Neuronal stem cell (in vitro differentiated cells): ENCODE measurements around the gene GALM.

Experiments
- DNase-seq: peaks from one replicate; pipeline ENCODE4 v3.0.0-alpha.2; 2013; ENCODE audit warnings: low spot score
- H2AFZ ChIP-seq: one replicate; pipeline ENCODE4 v1.6.1; 2013; ENCODE audit warnings: mild to moderate bottlenecking, low read length, inconsistent platforms
- H2AK5ac ChIP-seq: 2 replicates; pipeline ENCODE4 v1.6.1; 2013; ENCODE audit warnings: low read depth, mild to moderate bottlenecking, inconsistent platforms, low read length, moderate library complexity, mixed read lengths
- H2BK120ac ChIP-seq: 2 replicates; pipeline ENCODE4 v1.6.1; 2013; ENCODE audit warnings: low read depth, mild to moderate bottlenecking, inconsistent platforms, low read length, moderate library complexity, mixed read lengths
- H2BK12ac ChIP-seq: one replicate; pipeline ENCODE4 v1.6.1; 2013; ENCODE audit warnings: low read length, inconsistent platforms
- H2BK15ac ChIP-seq: 2 replicates; pipeline ENCODE4 v1.6.1; 2013; ENCODE audit warnings: mild to moderate bottlenecking, low read length, inconsistent platforms, mixed read lengths
- H2BK5ac ChIP-seq: one replicate; pipeline ENCODE4 v1.6.1; 2013; ENCODE audit warnings: inconsistent platforms, mild to moderate bottlenecking, low read length, moderate library complexity
- H3K14ac ChIP-seq: one replicate; pipeline ENCODE4 v1.6.1; 2013; ENCODE audit warnings: low read length, inconsistent platforms
- H3K18ac ChIP-seq: 2 replicates; pipeline ENCODE4 v1.6.1; 2013; ENCODE audit warnings: low read length, inconsistent platforms
- H3K23ac ChIP-seq: 2 replicates; pipeline ENCODE4 v1.6.1; 2013; ENCODE audit warnings: low read depth, mild to moderate bottlenecking, mixed read lengths, low read length, inconsistent platforms; ENCODE audit not compliant: poor library complexity
- H3K27ac ChIP-seq: replicated peaks from 3 replicates; pipeline ENCODE4 v1.5.1; 2013; ENCODE audit warnings: low read length, inconsistent platforms
- H3K27me3 ChIP-seq, 3 experiments: 2 replicates each; pipeline ENCODE4 v1.6.1; 2013; ENCODE audit warnings: low read length in 3 of 3, mild to moderate bottlenecking in 2 of 3, inconsistent platforms in 1 of 3, low read depth in 1 of 3, mixed read lengths in 1 of 3, moderate library complexity in 1 of 3; ENCODE audit not compliant: control insufficient read depth in 3 of 3, insufficient read depth in 3 of 3
- H3K36me3 ChIP-seq, 2 donors: replicated peaks in 1 of 2; 2 replicates each; pipeline ENCODE4 v1.6.1; 2013; ENCODE audit warnings: low read length in 2 of 2; ENCODE audit not compliant: control insufficient read depth in 2 of 2, insufficient read depth in 2 of 2
- H3K4ac ChIP-seq: 2 replicates; pipeline ENCODE4 v1.6.1; 2013; ENCODE audit warnings: inconsistent platforms, mild to moderate bottlenecking, low read length, moderate library complexity
- H3K4me1 ChIP-seq, 2 donors: 1 replicate in 1 of 2; 2 replicates in 1 of 2; pipeline ENCODE4 v1.6.1; 2013; ENCODE audit warnings: low read length in 2 of 2, low read depth in 1 of 2; ENCODE audit not compliant: control insufficient read depth in 2 of 2, insufficient read depth in 1 of 2
- H3K4me2 ChIP-seq: one replicate; pipeline ENCODE4 v1.6.1; 2013; ENCODE audit warnings: mild to moderate bottlenecking, low read length, inconsistent platforms; ENCODE audit not compliant: insufficient read depth, poor library complexity, severe bottlenecking
- H3K4me3 ChIP-seq, 2 donors: 2 replicates each; pipeline ENCODE4 v1.5.1; 2013; ENCODE audit warnings: low read length in 2 of 2, mild to moderate bottlenecking in 2 of 2, inconsistent platforms in 1 of 2, moderate library complexity in 1 of 2
- H3K79me1 ChIP-seq: one replicate; pipeline ENCODE4 v1.6.1; 2013; ENCODE audit warnings: low read depth, mild to moderate bottlenecking, inconsistent platforms, low read length, moderate library complexity
- H3K9ac ChIP-seq: one replicate; pipeline ENCODE4 v1.6.1; 2013; ENCODE audit warnings: mild to moderate bottlenecking, low read depth, low read length, inconsistent platforms; ENCODE audit not compliant: poor library complexity
- H3K9me3 ChIP-seq, 2 donors: replicated peaks in 1 of 2; 2 replicates each; pipeline versions ENCODE3 to v1.6.1; 2013; ENCODE audit warnings: low read length in 2 of 2, mild to moderate bottlenecking in 2 of 2, inconsistent platforms in 1 of 2, low read depth in 1 of 2, mixed read lengths in 1 of 2, moderate library complexity in 1 of 2; ENCODE audit not compliant: control insufficient read depth in 2 of 2, insufficient read depth in 1 of 2
- H4K8ac ChIP-seq: one replicate; pipeline ENCODE4 v1.6.1; 2013; ENCODE audit warnings: low read depth, mild to moderate bottlenecking, inconsistent platforms, low read length, moderate library complexity
- H4K91ac ChIP-seq: one replicate; pipeline ENCODE4 v1.6.1; 2013; ENCODE audit warnings: low read length, low read depth, mild to moderate bottlenecking, inconsistent platforms; ENCODE audit not compliant: poor library complexity
- WGBS, 2 donors: extraction: QIAGEN DNeasy Blood & Tissue Kit; methylation state at CpG; one replicate each; pipeline ENCODE4 v1.1.7; 2013; ENCODE audit warnings: missing lambda C conversion rate in 2 of 2, mixed read lengths in 1 of 2; ENCODE audit not compliant: insufficient read length in 2 of 2, insufficient replicate concordance in 1 of 2; ENCODE audit errors: extremely low coverage in 2 of 2; 5-methylcytosine and 5-hydroxymethylcytosine counted together

The GALM gene

DNA sequence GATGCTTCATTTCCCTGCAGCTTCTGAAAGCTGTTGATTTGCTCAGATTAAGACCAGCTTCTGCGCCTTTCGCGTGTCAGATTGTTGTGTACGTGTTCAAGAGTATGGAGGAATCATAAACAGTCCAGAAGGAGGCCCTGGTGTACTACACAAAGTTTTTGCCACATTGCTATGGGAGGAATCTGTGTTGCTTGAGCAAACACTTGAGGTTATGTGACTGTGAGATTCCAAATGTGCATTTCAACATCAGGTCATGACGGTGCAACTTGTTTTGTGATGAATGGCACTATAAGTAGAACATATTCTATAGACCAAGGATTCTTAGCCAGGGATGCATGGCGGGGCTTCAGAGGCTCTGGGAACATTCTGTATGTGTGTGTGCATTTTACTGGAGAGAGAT lies 50.3 kb downstream of the GALM start:
- Histone ChIP-seq H3K4ac (no peak overlapping the region), H3K9ac (no peak overlapping the region), H3K4me3 (no peak overlapping the region), H3K23ac (no peak overlapping the region), H2BK12ac (no peak overlapping the region), H2BK5ac (no peak overlapping the region), H2AFZ (no peak overlapping the region), H3K4me1 (no peaks in the 10 kb centered on the region), H3K27ac (no peak overlapping the region), H3K27me3 (no peaks in the 10 kb centered on the region), H3K18ac (no peak overlapping the region), H3K9me3 (no peaks in the 10 kb centered on the region), H3K14ac (no peak overlapping the region), H3K79me1 (no peaks in the 10 kb centered on the region), H4K8ac (no peak overlapping the region), H2AK5ac (no peak overlapping the region), H3K4me2 (no peak overlapping the region), H4K91ac (no peak overlapping the region), H2BK120ac (no peak overlapping the region), H3K36me3 (peaks cover 0 to 4% of the 10 kb centered on the region in 2 donors), H2BK15ac (no peak overlapping the region)
- no CpG with 5 or more reads among the region's 6 CpGs for WGBS, 2 donors
- DNase-seq: no peak

DNA sequence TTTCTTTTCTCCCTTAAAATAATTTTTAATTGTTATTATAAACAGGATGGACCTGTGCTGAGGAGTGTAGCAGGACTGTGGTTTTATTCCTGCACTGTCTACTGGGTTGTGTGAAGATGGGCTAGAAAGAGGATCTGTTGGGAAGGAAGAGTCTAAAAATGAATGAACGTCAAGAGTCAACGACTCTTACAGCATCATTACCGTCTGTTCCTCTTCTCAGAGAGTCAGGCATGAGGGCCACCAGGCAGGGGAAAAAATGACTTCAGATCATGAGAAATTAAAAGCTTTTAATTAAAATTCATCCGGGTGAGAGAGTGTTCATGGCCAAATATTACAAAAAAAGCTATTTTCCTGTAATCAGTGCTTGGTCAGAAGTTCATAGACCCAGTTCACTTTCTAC lies 52.7 kb downstream of the GALM start:
- no peak overlapping the region for H2AFZ ChIP-seq
- WGBS, 2 donors: no CpG with 5 or more reads among the region's 4 CpGs

DNA sequence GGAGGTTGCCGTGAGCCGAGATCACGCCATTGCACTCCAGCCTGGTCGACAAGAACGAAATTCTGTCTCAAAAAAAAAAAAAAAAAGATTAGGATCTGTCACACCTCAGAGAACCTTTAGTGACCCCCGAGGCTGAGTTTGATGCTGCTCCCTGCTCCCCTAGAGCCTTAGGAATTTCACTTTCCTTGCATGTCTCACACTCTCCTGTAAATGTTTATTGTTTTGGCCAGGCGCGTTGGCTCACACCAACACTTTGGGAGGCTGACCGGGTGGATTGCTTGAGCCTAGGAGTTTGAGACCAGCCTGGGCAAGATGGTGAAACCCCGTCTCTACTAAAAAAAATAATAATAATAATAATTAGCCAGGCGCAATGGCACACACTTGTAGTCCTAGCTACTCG lies 53.8 kb downstream of the GALM start:
- Histone ChIP-seq H3K36me3 (no peaks in the 10 kb centered on the region), H3K4me2 (no peak overlapping the region)
- no CpG with 5 or more reads among the region's 12 CpGs for WGBS, 2 donors

More for the DNA sequence above, 52.7 kb downstream of the GALM start:
- Histone ChIP-seq H4K8ac (no peak overlapping the region), H3K27me3 (no peaks in the 10 kb centered on the region), H3K36me3 (no peaks in the 10 kb centered on the region), H4K91ac (no peak overlapping the region), H2BK5ac (no peak overlapping the region), H3K14ac (no peak overlapping the region), H3K9ac (no peak overlapping the region), H3K27ac (no peak overlapping the region), H2BK15ac (no peak overlapping the region), H3K4me1 (no peaks in the 10 kb centered on the region), H3K4me2 (no peak overlapping the region), H3K4me3 (no peak overlapping the region), H3K79me1 (no peaks in the 10 kb centered on the region), H3K9me3 (no peaks in the 10 kb centered on the region), H2BK120ac (no peak overlapping the region), H2AK5ac (no peak overlapping the region), H3K23ac (no peak overlapping the region), H2BK12ac (no peak overlapping the region), H3K18ac (no peak overlapping the region), H3K4ac (no peak overlapping the region)
- DNase-seq: no peak

DNA sequence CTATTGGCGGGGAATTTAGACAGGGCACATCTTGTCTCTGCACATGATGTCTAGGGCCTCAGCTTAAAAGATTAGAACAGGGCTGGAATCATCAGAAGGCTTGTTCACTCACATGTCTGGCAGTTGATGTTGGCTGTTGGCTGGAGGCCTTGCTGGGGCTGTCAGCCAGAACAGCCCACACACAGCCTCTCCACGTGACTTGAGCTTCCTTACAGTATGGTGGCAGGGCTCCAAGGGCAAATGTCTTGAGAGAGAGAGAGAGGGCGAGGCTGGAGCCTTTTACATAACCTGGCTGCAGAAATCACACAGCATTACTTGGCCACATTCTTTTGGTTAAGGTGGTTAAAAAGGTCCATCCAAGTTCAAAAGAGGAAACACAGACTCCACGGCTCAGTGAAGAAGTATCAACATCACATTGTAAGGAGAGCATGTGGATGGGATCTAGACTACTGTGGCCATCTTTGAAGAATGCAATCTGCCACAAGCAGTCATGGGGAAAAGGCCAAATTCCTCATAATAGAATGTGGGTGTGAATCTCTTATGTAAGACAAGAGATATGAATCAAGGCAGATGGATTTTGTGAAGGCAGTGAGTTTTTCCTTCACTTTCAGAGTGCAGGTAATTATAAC lies 54.8 kb downstream of the GALM start:
- DNase-seq: no peak
- H3K14ac ChIP-seq: no peak overlapping the region

More for the DNA sequence above, 53.8 kb downstream of the GALM start:
- H3K27me3 ChIP-seq: no peaks in the 10 kb centered on the region
- H2BK12ac ChIP-seq: no peak overlapping the region
- H3K4ac ChIP-seq: no peak overlapping the region
- H4K8ac ChIP-seq: no peak overlapping the region
- no peak overlapping the region for H2BK5ac ChIP-seq
- H4K91ac ChIP-seq: no peak overlapping the region
- H3K4me1 ChIP-seq: no peaks in the 10 kb centered on the region
- no peak for DNase-seq
- H2BK120ac ChIP-seq: no peak overlapping the region
- no peaks in the 10 kb centered on the region for H3K79me1 ChIP-seq
- no peaks in the 10 kb centered on the region for H3K9me3 ChIP-seq
- no peak overlapping the region for H3K23ac ChIP-seq
- no peak overlapping the region for H3K18ac ChIP-seq
- H3K9ac ChIP-seq: no peak overlapping the region
- no peak overlapping the region for H2AFZ ChIP-seq
- no peak overlapping the region for H3K14ac ChIP-seq
- no peak overlapping the region for H2BK15ac ChIP-seq
- no peak overlapping the region for H3K27ac ChIP-seq
- no peak overlapping the region for H2AK5ac ChIP-seq
- no peak overlapping the region for H3K4me3 ChIP-seq

More for the DNA sequence above, 54.8 kb downstream of the GALM start:
- Histone ChIP-seq H3K4me1 (no peaks in the 10 kb centered on the region), H3K18ac (no peak overlapping the region), H2BK12ac (no peak overlapping the region), H3K4ac (no peak overlapping the region), H4K91ac (no peak overlapping the region), H3K36me3 (no peaks in the 10 kb centered on the region), H3K79me1 (no peaks in the 10 kb centered on the region), H2BK120ac (no peak overlapping the region), H2BK15ac (no peak overlapping the region), H3K9me3 (no peaks in the 10 kb centered on the region), H3K23ac (no peak overlapping the region), H2BK5ac (no peak overlapping the region), H2AFZ (no peak overlapping the region), H3K27ac (no peak overlapping the region), H3K9ac (no peak overlapping the region), H4K8ac (no peak overlapping the region), H3K4me2 (no peak overlapping the region), H2AK5ac (no peak overlapping the region), H3K4me3 (no peak overlapping the region), H3K27me3 (no peaks in the 10 kb centered on the region)
- no CpG with 5 or more reads among the region's 4 CpGs for WGBS, 2 donors
